Kidney epithelial cell (primary cell): ENCODE results near the gene CYP20A1. TPM values are rescaled to one million over a fixed set of nuclear protein-coding genes. Genes with fewer than 3 reads are reported as not detected.

Experiments
- DNase-seq: peaks from one replicate; pipeline ENCODE4 v3.0.0-alpha.2; 2010; ENCODE audit warnings: low read depth
- H3K27me3 ChIP-seq: 2 replicates; pipeline ENCODE4 v1.6.0; 2011; ENCODE audit warnings: low read length; ENCODE audit not compliant: control insufficient read depth, insufficient read depth
- H3K36me3 ChIP-seq: 2 replicates; pipeline ENCODE4 v1.5.1; 2011; ENCODE audit warnings: low read length; ENCODE audit not compliant: control insufficient read depth, insufficient read depth
- H3K4me3 ChIP-seq: 2 replicates; pipeline ENCODE4 v1.5.1; 2011; ENCODE audit warnings: low read depth, mild to moderate bottlenecking, control low read depth, low read length
- total RNA-seq: library from RNA; depleted of rRNA; stranded (reverse); fragments of >200 nt; gene quantifications from 2 replicates; pipeline ENCODE4 v1.2.3, GENCODE V29; 2015
- TF ChIP-seq, protein P1 (sequence below): IDR thresholded peaks from 2 replicates; pipeline ENCODE4 v1.5.1; 2011; ENCODE audit warnings: mild to moderate bottlenecking, moderate library complexity, low read length, control low read depth, inconsistent platforms; ENCODE audit not compliant: insufficient read depth, poor library complexity, severe bottlenecking

CYP20A1 gene
- total RNA-seq, 1 donor from 2014 or later: 24.9 TPM

DNA sequence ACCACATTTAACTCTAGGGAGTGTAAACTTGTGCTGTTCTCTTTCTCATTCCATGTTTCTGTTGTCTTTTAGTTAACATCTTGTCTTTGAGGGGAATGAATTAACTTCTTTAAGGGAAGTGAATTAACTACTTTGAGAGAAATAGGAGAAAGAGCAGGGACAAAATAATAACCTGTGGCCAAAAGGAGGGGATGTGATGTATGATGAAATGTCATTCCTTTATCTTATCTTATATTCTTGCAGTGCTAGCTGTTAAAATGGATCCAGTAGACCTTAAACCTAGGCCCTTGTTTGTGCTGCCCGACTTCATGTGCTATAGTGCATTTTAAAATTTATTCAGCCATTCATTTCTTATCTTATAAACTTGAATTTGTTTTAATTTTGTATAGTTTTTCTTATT, 107.8 kb downstream of the CYP20A1 start:
- TF ChIP-seq, protein P1, sequence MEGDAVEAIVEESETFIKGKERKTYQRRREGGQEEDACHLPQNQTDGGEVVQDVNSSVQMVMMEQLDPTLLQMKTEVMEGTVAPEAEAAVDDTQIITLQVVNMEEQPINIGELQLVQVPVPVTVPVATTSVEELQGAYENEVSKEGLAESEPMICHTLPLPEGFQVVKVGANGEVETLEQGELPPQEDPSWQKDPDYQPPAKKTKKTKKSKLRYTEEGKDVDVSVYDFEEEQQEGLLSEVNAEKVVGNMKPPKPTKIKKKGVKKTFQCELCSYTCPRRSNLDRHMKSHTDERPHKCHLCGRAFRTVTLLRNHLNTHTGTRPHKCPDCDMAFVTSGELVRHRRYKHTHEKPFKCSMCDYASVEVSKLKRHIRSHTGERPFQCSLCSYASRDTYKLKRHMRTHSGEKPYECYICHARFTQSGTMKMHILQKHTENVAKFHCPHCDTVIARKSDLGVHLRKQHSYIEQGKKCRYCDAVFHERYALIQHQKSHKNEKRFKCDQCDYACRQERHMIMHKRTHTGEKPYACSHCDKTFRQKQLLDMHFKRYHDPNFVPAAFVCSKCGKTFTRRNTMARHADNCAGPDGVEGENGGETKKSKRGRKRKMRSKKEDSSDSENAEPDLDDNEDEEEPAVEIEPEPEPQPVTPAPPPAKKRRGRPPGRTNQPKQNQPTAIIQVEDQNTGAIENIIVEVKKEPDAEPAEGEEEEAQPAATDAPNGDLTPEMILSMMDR: no peak
- no peaks in the 10 kb centered on the region for H3K36me3 ChIP-seq
- H3K27me3 ChIP-seq: no peaks in the 10 kb centered on the region
- no peak overlapping the region for H3K4me3 ChIP-seq
- DNase-seq: no peak

DNA sequence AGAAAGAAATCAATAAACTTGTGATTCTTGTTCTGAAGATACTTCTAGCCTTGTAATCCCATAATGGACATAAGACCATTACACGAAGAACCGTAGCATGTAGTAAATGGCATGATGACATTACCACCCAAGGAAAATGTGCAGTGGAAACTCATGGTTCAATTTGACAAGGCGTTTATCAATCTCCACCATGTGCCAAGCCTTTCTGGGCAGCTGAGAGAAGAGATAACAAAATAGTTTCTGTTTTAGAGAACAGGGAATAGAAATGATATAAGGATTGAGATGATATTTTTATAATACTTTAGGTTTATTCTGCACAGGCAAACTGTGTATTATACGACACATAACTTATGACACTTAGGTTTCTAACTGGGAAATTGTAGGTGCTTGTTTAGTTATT, 108.6 kb downstream of the CYP20A1 start:
- Histone ChIP-seq H3K4me3 (no peak overlapping the region), H3K27me3 (no peaks in the 10 kb centered on the region), H3K36me3 (no peaks in the 10 kb centered on the region)
- TF ChIP-seq, protein P1: no peak
- no peak for DNase-seq

DNA sequence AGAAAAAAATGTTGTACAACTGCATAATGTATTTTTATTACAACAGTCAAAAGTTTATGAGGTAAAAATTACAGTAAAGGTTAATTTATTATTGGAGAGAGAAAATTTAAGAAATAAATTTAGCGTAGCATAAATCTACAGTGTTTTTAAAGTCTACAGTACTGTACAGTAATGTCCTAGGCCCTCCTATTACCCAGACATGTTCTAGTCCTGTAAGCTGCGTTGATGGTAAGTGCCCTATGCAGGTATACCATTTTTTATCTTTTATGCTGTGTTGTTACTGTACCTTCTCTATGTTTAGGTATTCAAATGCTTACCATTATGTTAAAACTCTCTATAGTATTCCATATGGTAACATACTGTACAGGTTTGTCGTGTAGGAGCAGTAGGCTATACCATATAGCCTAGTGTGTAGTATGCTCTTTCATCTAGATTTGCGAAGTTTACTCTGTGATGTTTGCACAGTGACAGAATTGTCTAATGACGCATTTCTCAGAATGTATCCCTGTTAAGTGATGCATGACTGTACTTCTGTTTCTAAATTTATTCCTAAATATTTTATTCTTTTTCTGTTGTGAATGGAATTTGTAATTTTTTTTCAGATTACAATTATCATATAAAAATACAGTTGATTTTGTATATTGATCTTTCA, 113.9 kb downstream of the CYP20A1 start:
- Histone ChIP-seq H3K4me3 (no peak overlapping the region), H3K27me3 (no peaks in the 10 kb centered on the region), H3K36me3 (no peaks in the 10 kb centered on the region)
- TF ChIP-seq, protein P1: no peak
- DNase-seq: no peak

DNA sequence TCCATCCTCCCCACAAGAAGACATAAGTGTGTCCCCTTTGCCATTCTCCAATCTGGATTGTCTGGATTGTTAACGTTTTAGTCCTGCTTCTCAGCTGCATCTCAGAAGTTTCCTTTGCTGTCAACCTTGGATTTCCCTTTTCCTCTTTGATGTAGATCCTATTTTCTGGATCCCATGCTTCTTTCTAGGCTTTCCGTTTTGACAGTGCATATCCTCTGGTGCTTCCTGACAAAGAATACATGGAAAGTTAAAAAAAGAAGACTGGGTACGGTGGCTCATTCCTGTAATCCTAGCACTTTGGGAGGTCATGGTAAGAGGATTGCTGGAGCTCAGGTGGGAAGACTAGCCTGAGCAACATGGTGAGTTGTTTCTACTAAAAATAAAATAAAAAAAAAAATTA, 116.1 kb downstream of the CYP20A1 start:
- Histone ChIP-seq H3K4me3 (no peak overlapping the region), H3K27me3 (no peaks in the 10 kb centered on the region), H3K36me3 (no peaks in the 10 kb centered on the region)
- DNase-seq: no peak
- TF ChIP-seq, protein P1: no peak

Other genes with a start within 250 kb of the CYP20A1 start
- 14.8 and 16.0 TPM in 2 replicates for gene NBEAL1, start 224.1 kb upstream of the CYP20A1 start, total RNA-seq
- gene ABI2, start 89.4 kb downstream of the CYP20A1 start, total RNA-seq: 28.8 and 33.3 TPM in 2 replicates